Stimulated activated CD8-positive, alpha-beta memory T cell treated with anti-CD3 and anti-CD28 coated beads, Interleukin-7, amount 100 ng/mL, for 4 hours (primary cell): ENCODE data around the gene PPL.
"Not testable (repeated sequence)": the region's sequence is repeated elsewhere in the genome, so short reads cannot be mapped to it uniquely, and the experiment has no call there.

ENCODE experiments used
- DNase-seq, 2 donors: peaks; one replicate each; pipeline ENCODE4 v3.0.0-alpha.2; 2020; ENCODE audit warnings: low read depth in 2 of 2

The PPL gene

DNA sequence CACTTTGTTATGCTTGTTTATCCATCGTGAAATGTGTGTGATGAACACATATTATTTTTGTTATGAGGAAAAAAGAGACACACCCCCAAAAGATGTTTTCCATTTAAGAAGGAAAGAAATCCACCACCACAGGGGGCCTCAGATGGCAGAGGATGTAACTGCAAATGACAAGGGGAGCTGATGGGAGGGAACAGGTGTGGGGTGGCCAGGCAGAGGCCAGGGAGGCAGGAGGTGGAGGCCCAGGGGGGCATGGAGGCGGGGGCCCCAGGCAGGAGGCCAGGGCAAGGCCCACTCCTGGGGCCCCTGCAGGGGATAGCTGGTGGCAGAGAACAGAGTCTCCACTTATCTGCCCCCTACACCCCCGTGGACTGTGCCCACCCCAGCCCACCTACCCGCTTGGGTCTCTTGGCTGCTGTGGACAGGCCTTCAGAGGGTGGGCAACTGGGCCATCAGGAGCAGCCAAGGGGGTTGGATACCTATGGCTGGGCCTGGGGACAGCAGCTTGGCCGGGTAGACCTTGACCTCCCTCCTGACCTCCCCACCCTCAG lies 28.0 kb downstream of the PPL start:
- no peak for DNase-seq

DNA sequence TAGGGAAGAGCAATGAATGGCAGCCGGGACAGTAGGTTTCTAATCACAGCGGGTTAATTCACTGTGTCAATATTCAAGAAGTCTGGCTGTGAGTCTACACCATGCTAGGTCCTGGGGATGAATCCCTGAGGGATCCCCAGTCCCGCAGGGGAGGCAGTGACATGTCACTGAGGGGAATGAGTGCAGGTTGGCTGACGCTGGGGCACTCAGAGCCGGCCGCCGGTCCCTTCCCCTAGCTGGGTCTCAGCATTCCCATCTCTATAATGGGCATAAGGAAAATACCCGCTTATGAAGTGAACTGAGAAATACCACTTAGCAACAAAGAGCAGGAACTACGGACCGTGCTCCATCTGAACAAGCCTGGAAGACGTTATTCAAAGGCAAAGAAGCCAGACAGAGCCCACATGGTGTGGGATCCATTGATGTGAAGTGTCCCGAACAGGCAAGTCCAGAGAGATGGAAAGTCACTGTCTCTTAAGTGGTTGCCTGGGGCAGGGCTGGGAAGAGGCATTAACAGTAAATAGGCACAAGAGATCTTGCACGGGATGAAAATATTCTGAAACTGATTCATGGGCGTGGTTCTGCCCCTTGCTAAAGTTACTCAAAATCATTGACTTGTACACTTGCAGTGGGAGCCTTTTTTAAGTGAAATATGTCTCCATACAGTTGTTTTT lies 31.9 kb downstream of the PPL start:
- no peak for DNase-seq

DNA sequence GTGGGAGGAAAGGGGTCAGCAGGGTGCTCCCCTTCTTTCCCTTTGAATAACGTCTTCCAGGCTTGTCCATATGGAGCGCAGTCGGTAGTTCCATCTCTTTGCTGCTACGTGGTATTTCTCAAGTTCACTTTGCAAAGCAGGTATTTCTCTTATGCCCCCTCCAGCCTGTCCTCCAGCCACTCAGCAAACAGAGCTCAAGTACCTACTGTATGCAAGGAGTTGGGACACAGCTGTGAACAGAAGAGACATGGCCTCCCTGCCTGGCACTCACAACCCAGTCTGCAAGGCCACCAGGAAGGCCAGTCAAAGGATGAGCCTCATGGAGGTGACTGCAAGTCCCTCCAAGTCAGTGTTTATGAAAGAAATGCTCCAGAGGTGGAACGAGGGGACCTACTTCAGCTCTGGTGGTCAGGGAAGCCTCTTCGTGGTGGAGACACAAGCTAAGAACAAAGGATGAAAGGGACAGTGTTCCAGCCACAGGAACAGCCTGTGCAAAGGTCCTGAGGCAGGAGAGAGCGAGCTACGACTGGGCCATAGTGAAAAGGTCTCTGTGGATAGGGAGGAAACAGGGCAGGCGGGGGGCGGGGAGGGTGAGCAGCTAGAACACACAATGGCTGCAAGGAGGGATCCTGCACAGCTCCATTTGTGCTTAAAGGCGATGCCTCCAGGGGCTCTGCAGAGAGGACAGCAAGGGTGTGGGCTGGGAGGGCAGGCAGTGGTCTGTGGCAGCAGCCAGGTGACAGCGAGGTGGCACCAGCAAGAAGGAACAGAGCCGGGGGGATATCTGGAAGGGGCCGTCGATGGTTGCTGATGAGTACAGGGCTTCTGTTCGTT lies 32.6 kb downstream of the PPL start:
- no peak for DNase-seq

DNA sequence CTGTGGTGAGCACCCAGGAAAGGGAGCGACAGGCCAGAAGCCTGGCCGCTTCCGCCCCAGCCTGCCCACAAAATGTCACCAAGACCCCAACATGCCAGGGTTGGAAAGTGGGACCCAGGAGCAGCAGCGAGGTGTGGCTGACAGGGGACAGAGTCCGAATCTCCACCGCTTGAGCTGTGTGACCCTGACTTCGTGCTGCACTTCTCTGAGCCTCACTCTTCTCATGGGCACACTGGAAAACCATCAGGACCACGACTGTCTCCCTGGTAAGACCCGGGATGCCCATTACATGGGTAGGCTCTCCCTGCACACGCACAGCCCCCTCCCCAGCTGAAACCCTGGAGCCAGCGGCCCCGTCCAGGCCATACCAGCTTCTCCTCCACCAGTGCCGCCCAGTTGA lies 34.9 kb downstream of the PPL start:
- no peak for DNase-seq

DNA sequence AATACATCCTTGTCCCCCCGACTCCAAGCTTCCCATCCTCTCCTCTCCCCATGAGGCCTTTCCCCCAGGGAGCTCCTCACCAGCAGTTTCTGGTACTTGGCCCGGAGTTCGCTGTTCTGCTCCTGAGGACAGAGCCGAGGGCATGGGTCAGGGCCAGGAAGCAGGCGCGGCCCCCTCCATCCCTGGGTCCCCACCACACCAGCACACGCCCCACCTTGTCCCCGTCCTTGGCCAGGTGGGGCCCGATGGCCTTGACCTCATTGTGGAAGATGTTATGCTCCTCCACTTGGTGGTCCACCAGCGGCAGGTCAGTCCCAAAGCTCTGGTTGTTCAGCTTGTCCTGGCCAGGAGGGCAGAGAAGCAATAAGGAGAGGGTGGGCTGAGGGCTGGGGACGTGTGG lies 36.2 kb downstream of the PPL start:
- DNase-seq, result no peak

DNA sequence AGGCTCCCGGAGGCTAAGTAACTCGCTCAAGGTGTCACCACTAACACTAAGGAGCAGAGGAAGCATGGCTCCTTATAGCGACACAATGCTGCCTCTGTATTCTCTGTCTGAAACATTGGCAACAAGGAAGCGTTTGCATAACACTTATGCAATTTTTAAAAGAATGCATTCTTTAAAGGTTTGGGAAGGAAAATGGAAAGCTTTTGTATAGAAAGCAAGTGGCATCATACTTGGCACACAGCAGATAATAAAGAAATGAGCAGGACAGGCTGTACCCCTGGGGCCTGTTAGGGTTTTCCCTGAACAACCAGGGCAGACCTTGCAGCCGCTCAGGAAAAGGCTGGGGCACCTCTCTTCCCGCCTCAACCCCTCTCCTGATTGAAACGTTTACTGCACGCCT lies 36.9 kb downstream of the PPL start:
- no peak for DNase-seq

DNA sequence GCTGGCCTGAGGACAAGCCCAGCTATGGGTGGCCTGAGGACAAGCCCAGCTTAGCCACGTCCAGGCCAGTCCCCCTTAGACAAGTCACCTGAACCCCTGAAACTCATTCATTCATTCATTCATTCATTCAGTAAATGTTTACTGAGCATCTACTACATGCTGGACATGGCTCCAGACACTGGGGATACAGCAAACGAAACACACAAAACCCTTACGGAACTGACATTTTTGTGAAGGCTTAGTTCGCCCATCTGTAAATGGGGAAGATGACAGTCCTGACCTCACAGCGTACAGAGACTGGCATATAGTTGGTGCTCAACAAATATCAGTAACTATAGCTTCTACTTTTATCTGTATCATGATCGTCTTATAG lies 37.5 kb downstream of the PPL start:
- DNase-seq, result no peak

DNA sequence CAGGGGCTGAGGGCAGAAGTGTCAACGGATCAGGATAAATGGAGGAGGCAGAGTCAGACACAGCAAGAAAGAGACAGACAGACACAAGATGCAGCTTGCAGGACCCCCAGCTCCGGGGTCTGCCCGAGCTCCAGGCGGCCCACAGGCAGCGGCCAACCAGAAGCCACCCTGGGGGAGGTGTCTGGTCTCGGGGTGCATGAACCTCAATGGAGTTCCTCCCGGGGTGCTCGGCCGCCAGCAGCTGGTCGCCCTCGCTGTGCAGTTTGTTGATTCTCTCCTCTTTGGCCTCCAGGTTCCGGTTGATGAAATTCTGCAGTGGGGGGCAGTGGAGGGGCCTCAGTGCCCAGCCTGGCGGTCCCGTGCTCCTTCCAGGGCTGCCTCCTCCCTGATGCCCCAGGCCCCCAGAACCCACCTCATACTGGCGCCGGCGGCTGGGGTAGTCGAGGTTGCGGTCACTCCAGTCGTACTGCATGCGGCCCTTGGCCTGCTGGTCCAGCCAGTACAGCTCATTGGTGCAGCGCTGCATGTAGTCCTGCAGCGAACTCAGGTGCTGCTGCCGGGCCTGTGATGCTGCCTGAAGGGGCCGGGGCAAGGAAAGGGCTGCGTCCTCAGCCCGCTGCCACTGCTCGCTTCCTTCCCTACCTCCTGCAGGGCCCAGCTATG lies 38.0 kb downstream of the PPL start:
- DNase-seq, result no peak

DNA sequence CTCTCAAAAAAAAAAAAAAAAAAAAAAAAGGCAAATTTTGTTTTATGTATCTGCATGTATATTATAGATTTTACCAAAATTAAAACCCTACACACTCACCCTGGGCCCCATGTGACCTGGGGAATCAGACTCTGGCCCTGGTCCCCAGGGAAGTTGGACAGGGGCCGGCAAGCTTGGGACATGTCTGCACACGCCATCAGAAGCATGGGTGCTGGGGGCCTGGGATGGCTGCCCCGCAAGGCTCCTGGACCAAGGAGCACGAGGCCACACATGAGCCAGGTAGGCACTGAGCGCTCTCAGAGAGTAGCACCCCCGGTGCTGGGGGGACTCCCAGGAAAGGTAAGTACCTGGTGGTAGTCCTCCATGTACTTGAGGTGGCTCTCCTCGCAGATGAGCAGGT lies 39.6 kb downstream of the PPL start:
- no peak for DNase-seq

DNA sequence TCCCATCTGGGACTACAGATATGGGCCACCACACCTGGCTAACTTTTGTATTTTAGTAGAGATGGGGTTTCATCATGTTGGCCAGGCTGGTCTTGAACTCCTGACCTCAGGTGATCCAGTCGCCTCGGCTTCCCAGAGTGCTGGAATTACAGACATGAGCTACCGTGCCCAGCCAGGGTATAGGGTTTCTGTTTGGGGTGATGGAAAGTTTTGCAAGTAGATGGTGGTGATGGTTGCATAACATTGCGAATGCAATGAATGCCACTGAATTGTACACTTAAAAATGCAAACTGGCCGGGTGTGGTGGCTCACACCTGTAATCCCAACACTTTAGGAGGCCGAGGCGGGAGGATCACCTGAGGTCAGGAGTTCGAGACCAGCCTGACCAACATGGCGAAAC lies 40.2 kb downstream of the PPL start:
- not testable (repeated sequence) for DNase-seq

DNA sequence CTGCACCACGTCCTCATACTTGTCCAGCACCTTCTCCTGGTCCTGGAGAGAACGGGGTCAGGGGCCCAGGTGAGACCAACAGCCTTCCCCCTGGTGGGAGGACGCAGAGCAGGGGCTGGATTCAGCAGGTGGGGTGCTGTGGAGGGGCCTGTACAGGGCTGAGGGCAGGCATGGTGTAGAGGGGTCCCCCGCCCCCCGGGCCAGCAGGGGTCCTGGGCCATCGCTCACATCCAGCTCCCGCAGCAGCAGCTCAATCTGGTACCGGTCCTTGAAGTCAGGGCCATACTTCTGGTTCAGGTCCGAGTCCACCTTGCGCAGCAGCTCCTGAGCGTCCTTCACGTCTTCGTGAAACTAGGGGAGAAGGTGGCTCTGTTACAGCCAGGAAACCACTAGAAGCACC lies 41.6 kb downstream of the PPL start:
- DNase-seq, result no peak

DNA sequence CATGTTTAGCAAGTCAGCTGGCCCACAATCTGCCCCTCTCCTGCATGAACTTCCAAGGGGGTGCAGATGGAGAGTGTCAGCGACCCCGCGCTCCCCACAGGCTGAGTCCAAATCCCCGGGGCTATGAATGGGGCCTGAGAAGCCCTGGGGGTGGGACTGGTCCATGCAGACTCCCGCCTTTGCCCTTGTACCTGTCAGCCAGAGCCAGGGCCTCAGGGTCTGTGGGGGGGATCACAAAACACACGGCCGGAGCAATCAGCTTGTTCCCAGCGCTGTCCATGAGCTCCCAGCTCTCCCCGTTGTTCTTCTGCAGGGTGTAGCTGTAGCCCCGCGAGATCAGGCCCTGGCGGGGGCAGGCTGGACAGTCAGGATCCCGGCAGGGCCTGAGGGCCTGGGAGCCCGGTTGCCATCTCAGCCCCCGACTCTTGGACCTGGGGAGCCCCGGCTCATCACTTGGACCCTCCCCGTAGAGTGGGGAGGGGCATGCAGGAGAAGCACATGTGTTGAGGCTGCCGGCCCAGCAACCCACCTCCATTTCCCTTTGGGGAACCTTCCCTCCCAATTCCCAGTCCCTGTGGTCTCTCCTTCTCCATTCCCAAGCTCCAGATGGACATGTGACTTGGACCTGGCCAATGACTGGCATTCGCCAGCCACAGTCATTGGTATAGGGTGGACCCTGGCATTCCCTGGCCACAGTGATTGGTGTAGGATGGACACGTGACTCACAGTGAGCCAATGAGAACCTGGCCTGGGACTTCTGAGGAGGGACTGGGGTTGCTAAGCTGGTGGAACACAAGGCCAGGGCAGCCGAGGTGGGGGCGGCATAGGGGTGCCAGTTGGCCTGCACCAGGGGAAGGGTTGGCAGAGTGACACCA lies 42.4 kb downstream of the PPL start:
- no peak for DNase-seq

DNA sequence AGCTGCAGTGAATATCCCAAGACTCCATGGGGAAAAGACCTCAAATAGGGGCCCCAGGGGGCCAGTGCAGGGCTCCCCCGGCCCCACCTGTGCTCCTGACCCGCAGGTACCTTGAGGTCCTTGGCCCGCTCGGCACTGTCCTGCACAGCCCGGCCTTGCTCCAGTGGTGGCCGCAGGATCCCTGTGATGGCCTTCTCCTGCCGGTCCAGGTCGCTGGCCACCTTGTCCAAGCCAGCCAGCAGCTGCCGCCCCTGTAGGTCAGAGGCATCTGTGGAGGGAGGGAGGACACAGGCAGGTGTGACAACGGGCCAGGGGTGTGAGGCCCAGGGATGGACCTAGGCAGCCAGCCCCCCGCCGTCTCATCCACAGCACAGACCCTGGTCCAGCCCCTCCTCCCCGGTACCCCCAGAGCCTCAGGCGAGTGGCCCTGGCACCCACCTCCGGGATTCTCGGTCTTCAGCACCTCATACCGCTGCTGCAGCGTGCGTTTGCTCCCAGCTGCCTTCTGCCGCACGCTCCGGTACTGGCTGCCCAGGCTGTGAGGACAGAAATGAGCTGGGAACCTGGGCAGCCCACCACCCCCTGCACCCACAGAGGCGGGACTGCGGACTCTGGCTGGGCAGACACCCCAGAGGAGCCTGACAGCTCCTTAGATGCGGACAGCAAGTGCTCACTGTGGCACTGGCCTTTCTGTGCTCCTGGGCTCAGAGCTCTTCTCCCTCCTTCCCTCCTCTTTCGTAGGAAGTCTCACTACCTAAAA lies 43.7 kb downstream of the PPL start:
- DNase-seq, result no peak

DNA sequence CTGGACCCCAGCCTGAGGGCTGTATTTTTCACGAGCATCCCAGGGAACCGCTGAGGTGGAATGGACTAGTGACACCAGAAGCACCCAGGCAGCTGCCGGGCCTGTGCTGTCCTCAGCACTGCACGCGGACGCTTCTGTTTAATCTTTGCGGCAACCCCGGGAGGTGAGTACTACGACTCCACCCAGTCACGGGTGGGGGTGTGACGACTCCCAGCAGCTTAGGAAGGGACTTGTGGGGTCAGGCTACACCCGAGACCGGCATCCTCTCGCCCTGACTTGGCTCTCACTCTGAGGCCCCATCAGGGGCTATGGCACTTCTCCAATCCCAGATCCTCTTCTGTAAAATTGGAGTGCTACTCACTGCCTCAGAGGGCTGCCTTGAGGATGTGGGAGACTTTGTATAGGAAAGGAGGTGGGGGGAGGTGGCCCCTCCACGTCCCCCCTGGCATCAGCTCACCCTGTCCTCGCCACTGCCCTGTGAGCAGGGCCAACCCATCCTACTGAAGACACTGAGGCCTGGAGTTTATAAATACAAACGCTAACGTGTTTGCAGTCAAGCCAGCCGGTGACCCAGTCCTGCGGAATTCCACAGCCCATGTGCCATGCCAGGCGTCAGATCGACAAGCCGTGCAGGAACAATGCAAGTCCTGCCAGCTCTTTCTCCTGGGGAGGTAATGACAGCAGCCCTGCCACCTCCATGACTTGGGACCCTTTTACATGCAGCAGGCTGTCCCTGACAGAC lies 44.4 kb downstream of the PPL start:
- DNase-seq, result no peak

DNA sequence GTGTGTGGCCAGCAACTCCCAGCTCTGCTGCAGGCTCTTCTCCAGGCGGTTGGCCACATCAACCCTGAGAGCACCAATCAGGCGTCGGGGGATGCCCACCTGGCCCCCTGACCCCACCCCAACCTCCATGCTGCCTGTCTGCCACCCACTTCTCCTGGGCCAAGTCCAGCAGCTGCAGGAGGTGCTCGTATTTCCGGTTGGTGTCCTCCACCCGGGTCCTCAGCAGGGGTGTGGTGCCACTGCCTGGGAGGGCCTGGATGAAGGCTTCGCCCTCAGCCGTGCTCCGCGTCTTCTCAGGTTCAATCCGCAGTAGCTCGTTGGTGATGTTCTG lies 45.1 kb downstream of the PPL start:
- DNase-seq, result no peak

DNA sequence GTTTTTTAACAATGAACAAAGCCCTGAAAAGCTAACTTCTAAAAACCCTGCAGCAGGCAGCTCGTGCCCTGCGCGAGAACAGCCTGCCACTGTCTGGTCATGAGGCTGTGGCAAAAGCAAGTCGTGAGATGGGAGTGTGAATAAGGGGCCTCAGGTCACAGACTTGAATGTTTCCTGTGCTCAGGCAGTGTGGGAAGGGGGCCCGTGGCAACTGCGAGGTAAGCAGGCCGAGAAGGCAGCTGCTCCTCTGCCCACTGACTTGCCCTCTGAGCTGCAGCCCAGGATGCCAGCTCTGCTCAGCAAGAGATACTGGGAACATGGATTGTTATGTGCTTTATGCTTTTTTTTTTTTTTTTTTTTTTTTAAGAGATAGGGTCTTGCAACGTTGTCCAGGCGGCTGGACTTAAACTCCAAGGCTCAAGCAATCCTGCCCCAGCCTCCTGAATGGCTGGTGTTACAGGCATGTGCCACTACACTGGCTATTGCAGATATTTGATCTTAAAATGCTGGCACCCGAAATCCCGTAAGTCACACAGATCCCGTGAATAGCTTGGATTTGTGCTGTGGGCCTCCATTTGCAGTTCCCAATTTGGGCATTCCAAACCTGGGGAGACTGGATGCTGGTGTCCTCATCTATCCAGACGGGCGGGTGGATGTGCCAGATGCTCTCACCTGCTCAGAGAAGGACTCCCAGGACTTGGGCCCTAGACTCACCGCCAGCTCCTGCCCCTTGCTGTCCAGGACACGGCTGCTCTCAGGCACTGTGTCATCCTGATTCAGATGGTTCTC lies 45.7 kb downstream of the PPL start:
- no peak for DNase-seq

DNA sequence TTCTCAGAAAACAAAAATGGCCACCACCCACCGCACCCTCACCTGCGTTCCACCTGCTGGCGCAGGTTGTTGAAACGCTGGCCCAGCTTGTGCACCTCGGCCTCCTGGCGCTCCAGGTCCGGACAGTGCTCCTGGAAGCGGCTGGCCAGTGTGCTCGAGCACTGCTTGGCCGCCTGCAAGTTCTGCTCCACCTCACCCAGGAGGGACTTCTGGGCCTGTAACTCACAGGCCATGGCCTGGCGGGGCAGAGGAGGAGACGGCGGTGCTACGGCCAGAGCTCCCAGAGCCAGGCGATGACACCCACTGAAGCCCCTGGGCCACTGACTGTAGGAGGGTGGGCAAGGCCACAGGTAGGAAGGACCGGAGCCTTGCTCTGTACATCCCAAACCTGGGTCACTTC lies 46.3 kb downstream of the PPL start:
- DNase-seq, result no peak

DNA sequence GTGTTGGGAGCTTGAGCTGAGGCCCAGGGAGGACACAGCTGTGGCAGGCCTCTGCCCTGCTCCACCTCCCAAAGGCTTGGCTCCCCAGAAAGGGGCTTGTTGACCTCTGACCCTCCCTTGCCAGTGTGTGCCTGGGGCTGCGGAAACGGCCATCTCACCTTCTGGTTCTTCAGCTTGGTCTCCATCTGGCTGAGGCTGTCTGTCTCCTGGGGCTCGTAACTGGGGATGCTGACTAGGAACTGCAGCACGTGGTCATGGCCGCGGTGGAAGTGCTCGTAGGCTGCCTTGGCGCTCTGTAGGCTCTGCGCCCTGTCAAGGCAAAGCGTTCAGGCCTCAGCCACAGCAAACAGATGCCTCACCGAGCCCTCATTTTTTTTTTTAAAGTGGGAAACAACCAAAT lies 46.9 kb downstream of the PPL start:
- no peak for DNase-seq

DNA sequence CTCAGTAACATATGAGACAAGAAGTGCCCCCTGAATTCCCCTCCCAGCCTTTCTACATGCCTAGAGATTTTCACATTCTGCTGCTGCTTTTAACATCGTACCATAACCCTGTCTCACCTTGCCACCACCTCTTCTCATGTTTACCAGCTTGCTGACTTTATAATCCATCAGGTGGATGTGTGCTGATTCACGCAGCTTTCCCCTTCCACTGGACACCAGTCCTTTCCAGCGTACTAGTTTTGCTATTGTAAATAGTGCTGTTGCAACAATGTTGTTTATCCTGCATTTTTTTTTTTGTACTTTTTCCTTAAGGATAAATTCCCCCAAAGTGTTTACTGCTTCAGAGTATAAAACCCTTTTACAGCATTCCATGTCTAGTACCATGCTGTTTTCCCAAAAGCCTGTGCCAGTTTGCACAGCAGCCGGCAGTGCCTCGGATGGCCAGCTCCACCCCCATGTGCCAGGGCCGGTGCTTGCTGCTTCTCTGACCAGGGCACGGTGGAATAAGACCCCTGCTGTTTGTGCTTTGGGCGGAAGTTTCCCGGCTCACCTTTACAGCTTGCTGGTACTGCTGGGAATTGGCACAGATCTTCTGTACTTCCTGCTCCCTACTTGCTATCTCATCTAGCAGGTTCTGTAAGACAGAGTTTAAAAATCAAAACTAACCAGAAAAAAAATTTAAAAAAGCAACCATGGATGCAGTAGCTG lies 48.4 kb downstream of the PPL start:
- DNase-seq, result no peak
